ENCODE data around the gene DSCAM. TPM values are rescaled to one million over a fixed set of nuclear protein-coding genes. Genes with fewer than 3 reads are reported as not detected.

Gene DSCAM
- total and polyA plus RNA-seq, 2 experiments from 2014 or later = not detected

DNA sequence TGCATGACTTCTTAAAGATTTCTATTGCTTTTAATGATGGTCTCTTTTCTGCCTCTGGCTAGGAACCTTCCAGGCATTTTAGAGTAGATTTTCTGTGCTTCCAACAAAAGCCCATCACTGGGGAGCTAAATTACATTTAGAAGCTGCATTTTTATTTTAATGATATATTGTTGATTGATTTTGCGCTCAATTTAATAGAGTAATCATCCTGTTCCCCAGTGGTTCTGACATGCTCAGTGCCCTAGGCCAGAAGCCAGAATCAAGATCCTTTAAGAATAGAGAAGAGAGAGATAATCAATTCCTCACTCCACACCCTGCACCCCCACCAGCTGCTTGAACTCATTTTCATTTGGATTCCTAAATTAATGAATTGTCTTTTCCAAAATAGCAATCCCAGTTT, 881.9 kb downstream of the DSCAM start:
- 15 to 32% methylated on average over 1 of the region's 1 CpG for WGBS, 2 experiments (ENCODE audit: low coverage in 1 of 2, low lambda C conversion rate in 2 of 2, missing lambda C conversion rate in 2 of 2)
- Histone ChIP-seq H3K4me2 (ENCODE audit: unreplicated experiment) (no peak overlapping the region), H2AFZ (no peak overlapping the region), H3F3A (ENCODE audit: insufficient read depth) (no peaks in the 10 kb centered on the region), H3K4me3 (no peak overlapping the region), H3K9me3 (ENCODE audit: low read depth) (no peaks in the 10 kb centered on the region), H3K4me1 (ENCODE audit: insufficient read depth) (no peaks in the 10 kb centered on the region), H3K9me2 (ENCODE audit: insufficient read depth) (no peaks in the 10 kb centered on the region), H4K20me1 (ENCODE audit: insufficient read depth) (no peaks in the 10 kb centered on the region), H3K79me2 (ENCODE audit: insufficient read depth) (no peaks in the 10 kb centered on the region), H3K9ac (no peak overlapping the region), H3K36me3 (ENCODE audit: low read depth) (no peaks in the 10 kb centered on the region), H3K27ac (no peak overlapping the region), H3K27me3 (replicated peaks; ENCODE audit: insufficient read depth) (no peaks in the 10 kb centered on the region)
- no peak for DNase-seq
- in situ Hi-C loops (cut with MboI) = no loop called here
- TF ChIP-seq EZH2 (IDR thresholded peaks at IDR 0.05; ENCODE audit: insufficient read depth, poor library complexity, severe bottlenecking) (no peak), EZH2phosphoT487 (IDR thresholded peaks at IDR 0.05; ENCODE audit: insufficient read depth, low read depth) (no peak)

GRCh38 chr21:39961251-39961650, 885.7 kb downstream of the DSCAM start:
- Histone ChIP-seq H3K27ac (no peak overlapping the region), H3K79me2 (ENCODE audit: insufficient read depth) (no peaks in the 10 kb centered on the region), H3K4me1 (ENCODE audit: insufficient read depth) (no peaks in the 10 kb centered on the region), H3K9ac (no peak overlapping the region), H4K20me1 (ENCODE audit: insufficient read depth) (no peaks in the 10 kb centered on the region), H3K36me3 (ENCODE audit: low read depth) (no peaks in the 10 kb centered on the region), H3K27me3 (replicated peaks; ENCODE audit: insufficient read depth) (no peaks in the 10 kb centered on the region), H3K9me3 (ENCODE audit: low read depth) (no peaks in the 10 kb centered on the region), H3K4me3 (no peak overlapping the region), H3K4me2 (ENCODE audit: unreplicated experiment) (no peak overlapping the region), H2AFZ (no peak overlapping the region), H3K9me2 (ENCODE audit: insufficient read depth) (no peaks in the 10 kb centered on the region), H3F3A (ENCODE audit: insufficient read depth) (no peaks in the 10 kb centered on the region)
- DNase-seq = no peak
- TF ChIP-seq EZH2 (IDR thresholded peaks at IDR 0.05; ENCODE audit: insufficient read depth, poor library complexity, severe bottlenecking) = no peak
- no peak for TF ChIP-seq EZH2phosphoT487 (IDR thresholded peaks at IDR 0.05; ENCODE audit: insufficient read depth, low read depth)
- WGBS, 2 experiments (ENCODE audit: low coverage in 1 of 2, low lambda C conversion rate in 2 of 2, missing lambda C conversion rate in 2 of 2) = 0 to 3% methylated on average over 1 of the region's 1 CpG
- in situ Hi-C loops (cut with MboI) = no loop called here

Small RNA genes within 50 kb of the gene (microRNA-seq; reads per million reads assigned to microRNA genes)
- not detected for gene MIR4760 (ENCODE audit: borderline number of aligned reads)

Small RNA genes within 50 kb of the gene (small RNA-seq; reads per million reads assigned to genes)
- not detected for gene MIR4760 (ENCODE audit: low read depth, low replicate concordance)
- gene RF00432 (ENCODE audit: low read depth, low replicate concordance) = not detected
